NT2/D1 (cell line): ENCODE results near the gene EPX.
A peak's percentile ranks its signal among the peaks of the same experiment; 100 is the strongest.

Source experiments
- DNase-seq: peaks from one replicate; pipeline ENCODE4 v3.0.0-alpha.2; 2011; ENCODE audit warnings: low read depth, low spot score
- H3K27me3 ChIP-seq: 2 replicates; pipeline ENCODE4 v1.6.0; 2011; ENCODE audit warnings: mild to moderate bottlenecking; ENCODE audit not compliant: insufficient read length, insufficient read depth
- H3K36me3 ChIP-seq: 2 replicates; pipeline ENCODE4 v1.6.1; 2011; ENCODE audit warnings: mild to moderate bottlenecking, low read length, mixed read lengths; ENCODE audit not compliant: insufficient read depth, insufficient read length
- H3K4me1 ChIP-seq: 2 replicates; pipeline ENCODE4 v1.5.1; 2011; ENCODE audit not compliant: insufficient read depth, insufficient read length
- H3K4me3 ChIP-seq: 2 replicates; pipeline ENCODE4 v1.5.1; 2011; ENCODE audit warnings: low read depth; ENCODE audit not compliant: insufficient read length
- H3K9ac ChIP-seq: 2 replicates; pipeline ENCODE4 v1.6.0; 2011; ENCODE audit warnings: low read depth; ENCODE audit not compliant: insufficient read length
- H3K9me3 ChIP-seq: 2 replicates; pipeline ENCODE4 v1.5.1; 2011; ENCODE audit warnings: mild to moderate bottlenecking, low read length; ENCODE audit not compliant: insufficient read depth
- SUZ12 ChIP-seq: IDR thresholded peaks from 2 replicates; pipeline ENCODE4 v1.6.1; 2011; ENCODE audit not compliant: insufficient read length, insufficient read depth; ENCODE audit errors: extremely low read depth
- YY1 ChIP-seq: IDR thresholded peaks from 2 replicates; pipeline ENCODE4 v1.6.1; 2011; ENCODE audit not compliant: insufficient read length, insufficient read depth
- ZNF274 ChIP-seq: IDR thresholded peaks from 2 replicates; pipeline ENCODE4 v1.6.1; 2011; ENCODE audit warnings: mild to moderate bottlenecking, low read depth, low read length

Gene EPX

GRCh38 chr17:58246781-58247180, 54.3 kb downstream of the EPX start:
- DNase-seq, result no peak
- H3K4me3 ChIP-seq, result no peak overlapping the region
- H3K4me1 ChIP-seq, result peaks cover 12% of the 10 kb centered on the region
- peaks cover 50% of the 10 kb centered on the region for H3K27me3 ChIP-seq
- no peak overlapping the region for H3K9ac ChIP-seq
- H3K9me3 ChIP-seq, result peaks cover 11% of the 10 kb centered on the region; the same call in 1 of the 2 replicates
- H3K36me3 ChIP-seq, result no peaks in the 10 kb centered on the region
- no peak for TF ChIP-seq SUZ12
- no peak for TF ChIP-seq YY1
- no peak for TF ChIP-seq ZNF274

- peaks cover 12% of the 10 kb centered on the region for H3K4me1 ChIP-seq
- no peak overlapping the region for H3K4me3 ChIP-seq
- TF ChIP-seq SUZ12 (no peak), YY1 (no peak), ZNF274 (no peak)
- H3K9me3 ChIP-seq, result peaks cover 11% of the 10 kb centered on the region; the same call in 1 of the 2 replicates
- no peak overlapping the region for H3K9ac ChIP-seq
- H3K36me3 ChIP-seq, result no peaks in the 10 kb centered on the region
- H3K27me3 ChIP-seq, result peaks cover 56% of the 10 kb centered on the region
- DNase-seq, result no peak
Observed at GRCh38 chr17:58247511-58248363, 55.2 kb downstream of the EPX start.

- no peak overlapping the region for H3K4me3 ChIP-seq
- peak overlapping the region; percentile 79 for H3K9ac ChIP-seq
- H3K4me1 ChIP-seq, result peaks cover 12% of the 10 kb centered on the region
- H3K27me3 ChIP-seq, result peaks cover 56% of the 10 kb centered on the region
- TF ChIP-seq SUZ12 (no peak), YY1 (no peak), ZNF274 (no peak)
- H3K36me3 ChIP-seq, result no peaks in the 10 kb centered on the region
- peaks cover 11% of the 10 kb centered on the region; the same call in 1 of the 2 replicates for H3K9me3 ChIP-seq
- no peak for DNase-seq
Observed at GRCh38 chr17:58248955-58249269, 56.4 kb downstream of the EPX start.

DNA sequence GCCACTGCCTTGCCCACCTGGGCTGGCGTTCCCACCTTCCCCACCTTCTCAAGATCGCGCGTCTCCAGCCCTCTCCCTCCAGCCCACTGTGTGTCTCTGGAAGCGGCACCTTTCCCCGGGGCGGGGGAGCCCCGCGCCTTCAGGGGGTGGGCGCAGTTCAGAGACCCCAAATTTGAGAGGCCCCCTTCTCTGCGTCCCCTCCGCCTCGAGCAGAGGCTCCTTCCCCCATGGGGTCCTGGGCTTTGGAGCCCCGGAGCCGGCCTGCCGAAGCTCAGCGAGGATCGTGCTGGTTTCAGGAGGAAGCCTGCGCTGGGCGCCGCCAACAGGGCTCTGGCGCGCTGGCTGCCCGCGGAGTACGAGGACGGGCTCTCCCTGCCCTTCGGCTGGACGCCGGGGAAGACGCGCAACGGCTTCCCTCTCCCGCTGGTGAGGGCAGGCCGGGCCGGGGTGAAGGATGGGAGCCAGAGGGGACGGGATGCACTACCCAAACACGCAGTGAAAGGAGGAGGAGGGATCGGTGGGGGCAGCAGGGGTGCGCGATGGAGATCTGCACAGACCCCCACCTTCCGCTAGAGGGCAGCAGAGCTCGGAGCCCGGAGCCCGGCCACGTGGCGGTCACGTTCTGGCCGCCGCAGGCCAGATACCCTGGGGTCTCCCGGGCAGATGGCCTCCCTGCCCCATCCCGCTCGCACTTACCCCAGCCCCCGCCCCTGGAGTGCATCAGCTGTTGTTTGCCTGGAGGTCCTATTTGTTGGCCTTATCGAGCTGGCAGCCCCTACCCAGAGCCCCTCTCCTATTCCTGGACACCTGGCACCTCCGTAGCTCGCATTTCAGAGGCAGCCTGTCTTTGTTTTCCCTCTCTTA, 57.0 kb downstream of the EPX start:
- H3K4me1 ChIP-seq, result peaks cover 12% of the 10 kb centered on the region
- peaks cover 11% of the 10 kb centered on the region; the same call in 1 of the 2 replicates for H3K9me3 ChIP-seq
- H3K4me3 ChIP-seq, result peak overlapping the region; percentile 35
- H3K27me3 ChIP-seq, result peaks cover 54% of the 10 kb centered on the region
- no peak for TF ChIP-seq SUZ12
- no peak for TF ChIP-seq ZNF274
- TF ChIP-seq YY1, result no peak
- DNase-seq, result peak; percentile 50
- peak overlapping the region; percentile 79 for H3K9ac ChIP-seq
- no peaks in the 10 kb centered on the region for H3K36me3 ChIP-seq

GRCh38 chr17:58250344-58251011, 58.0 kb downstream of the EPX start:
- no peak for DNase-seq
- H3K36me3 ChIP-seq, result no peaks in the 10 kb centered on the region
- H3K9me3 ChIP-seq, result peaks cover 11% of the 10 kb centered on the region; the same call in 1 of the 2 replicates
- TF ChIP-seq SUZ12 (no peak), YY1 (no peak), ZNF274 (no peak)
- no peak overlapping the region for H3K4me3 ChIP-seq
- H3K4me1 ChIP-seq, result peaks cover 12% of the 10 kb centered on the region
- H3K27me3 ChIP-seq, result peaks cover 53% of the 10 kb centered on the region
- no peak overlapping the region for H3K9ac ChIP-seq

GRCh38 chr17:58252141-58252540, 59.6 kb downstream of the EPX start:
- Histone ChIP-seq H3K9me3 (peaks cover 11% of the 10 kb centered on the region; the same call in 1 of the 2 replicates), H3K27me3 (peaks cover 51% of the 10 kb centered on the region), H3K4me3 (no peak overlapping the region), H3K36me3 (no peaks in the 10 kb centered on the region), H3K9ac (no peak overlapping the region), H3K4me1 (peaks cover 4% of the 10 kb centered on the region)
- no peak for DNase-seq
- TF ChIP-seq ZNF274, result no peak
- no peak for TF ChIP-seq YY1
- TF ChIP-seq SUZ12, result no peak

GRCh38 chr17:58253082-58253481, 60.6 kb downstream of the EPX start:
- no peak for DNase-seq

More at GRCh38 chr17:58253082-58253481, 60.6 kb downstream of the EPX start:
- Histone ChIP-seq H3K9ac (no peak overlapping the region), H3K27me3 (peaks cover 43% of the 10 kb centered on the region), H3K36me3 (no peaks in the 10 kb centered on the region), H3K4me1 (peaks cover 4% of the 10 kb centered on the region), H3K9me3 (peaks cover 11% of the 10 kb centered on the region; the same call in 1 of the 2 replicates), H3K4me3 (no peak overlapping the region)
- no peak for TF ChIP-seq SUZ12
- TF ChIP-seq ZNF274, result no peak
- TF ChIP-seq YY1, result no peak
